HCT116 (cell line): ENCODE measurements around the gene CUBN. TPM values are rescaled to one million over a fixed set of nuclear protein-coding genes. Genes with fewer than 3 reads are reported as not detected.

Experiments
- ATAC-seq: fragments of 200-7000 bp; cut with Tn5 transposase; 2 replicates; pipeline ENCODE4 v1.9.1; 2020; ENCODE audit warnings: mild to moderate bottlenecking, moderate library complexity
- BruUV-seq: library from RNA; stranded (reverse); fragments of 400-500 nt; replicated peaks from 2 replicates; lab custom pipeline; 2021; lab: Mats Ljungman, UMichigan
- CTCF ChIA-PET: fragments of 300-600 bp; sonication (Branson Sonifier 250); formaldehyde crosslinking; loops from one replicate; lab custom pipeline; 2021; ENCODE audit warnings: antibody characterized with exemption; lab: Charles Lee
- POLR2A ChIA-PET: fragments of 300-600, 350-600 bp; sonication (Branson Sonifier 250); formaldehyde crosslinking; loops from one replicate; lab custom pipeline; 2021; ENCODE audit warnings: antibody characterized with exemption; lab: Charles Lee
- RAD21 ChIA-PET, 2 experiments: fragments of 300-600 bp; sonication (Branson Sonifier 250); formaldehyde crosslinking; loops; one replicate each; lab custom pipeline; 2023; ENCODE audit warnings: low total read pairs in 2 of 2; ENCODE audit not compliant: uncharacterized antibody in 2 of 2, unreplicated experiment in 2 of 2, low non-redundant PET in 1 of 2; lab: Charles Lee
- DNase-seq: peaks from one replicate; pipeline ENCODE4 v3.0.0-alpha.2; 2010; ENCODE audit warnings: low read depth, low spot score
- H2AFZ ChIP-seq: fragments of 200-600 bp; shearing (Covaris generic), sonication (generic); 2 replicates; pipeline ENCODE4 v1.6.1; 2017; ENCODE audit warnings: low read depth, mixed run types, mixed read lengths, antibody characterized with exemption, low read length; ENCODE audit not compliant: poor library complexity, severe bottlenecking
- H3K27ac ChIP-seq: 2 replicates; pipeline ENCODE4 v1.5.1; 2012; ENCODE audit warnings: low read depth, low read length
- H3K27me3 ChIP-seq: fragments of 200-600 bp; sonication (generic); 2 replicates; pipeline ENCODE4 v1.6.1; 2016; ENCODE audit warnings: mixed run types, low read length, mixed read lengths; ENCODE audit not compliant: insufficient read depth
- H3K36me3 ChIP-seq, 2 experiments: fragments of 200-500 bp in 1 of 2; fragments of 200-600 bp in 1 of 2; sonication (Bioruptor generic) in 1 of 2; sonication (generic) in 1 of 2; 2 replicates each; pipeline versions ENCODE4 v1.5.1 to v1.6.1; 2014 to 2016; ENCODE audit warnings: low read length in 2 of 2, inconsistent platforms in 1 of 2, mixed read lengths in 1 of 2, mixed run types in 1 of 2; ENCODE audit not compliant: insufficient read depth in 2 of 2, control insufficient read depth in 1 of 2
- H3K4me1 ChIP-seq, 2 experiments: fragments of 200-600 bp in 1 of 2; sonication (generic) in 1 of 2; 2 replicates each; pipeline versions ENCODE4 v1.5.1 to v1.6.1; 2012 to 2017; ENCODE audit warnings: low read length in 2 of 2, inconsistent platforms in 1 of 2, mild to moderate bottlenecking in 1 of 2, mixed read lengths in 1 of 2, mixed run types in 1 of 2, moderate library complexity in 1 of 2; ENCODE audit not compliant: insufficient read depth in 2 of 2, control insufficient read depth in 1 of 2
- H3K4me2 ChIP-seq: fragments of 200-600 bp; sonication (generic); 2 replicates; pipeline ENCODE4 v1.6.1; 2017; ENCODE audit warnings: mixed run types, low read length, mixed read lengths
- H3K4me3 ChIP-seq, 2 experiments: fragments of 200-600 bp in 1 of 2; sonication (generic) in 1 of 2; replicated peaks in 1 of 2; 2 replicates each; pipeline ENCODE4 v1.5.1; 2011 to 2016; ENCODE audit warnings: low read length in 2 of 2, control low read depth in 1 of 2, low read depth in 1 of 2, mild to moderate bottlenecking in 1 of 2, mixed read lengths in 1 of 2, mixed run types in 1 of 2
- H3K79me2 ChIP-seq: fragments of 200-600 bp; sonication (generic); 2 replicates; pipeline ENCODE4 v1.6.1; 2017; ENCODE audit warnings: mild to moderate bottlenecking, mixed run types, low read length, moderate library complexity, mixed read lengths; ENCODE audit not compliant: insufficient read depth
- H3K9ac ChIP-seq: fragments of 200-600 bp; sonication (generic); 2 replicates; pipeline ENCODE4 v1.6.1; 2016; ENCODE audit warnings: low read length, mixed read lengths
- H3K9me2 ChIP-seq: fragments of 200-600 bp; sonication (generic), shearing (Covaris generic); 2 replicates; pipeline ENCODE4 v1.6.1; 2017; ENCODE audit warnings: mixed run types, mild to moderate bottlenecking, moderate library complexity; ENCODE audit not compliant: insufficient read depth
- H3K9me3 ChIP-seq, 2 experiments: fragments of 200-500 bp in 1 of 2; fragments of 200-600 bp in 1 of 2; sonication (Bioruptor generic) in 1 of 2; sonication (generic) in 1 of 2; 2 replicates each; pipeline ENCODE4 v1.6.1; 2014 to 2017; ENCODE audit warnings: low read length in 2 of 2, mixed read lengths in 2 of 2, inconsistent platforms in 1 of 2, low read depth in 1 of 2, mild to moderate bottlenecking in 1 of 2, mixed run types in 1 of 2, moderate library complexity in 1 of 2; ENCODE audit not compliant: control insufficient read depth in 1 of 2, insufficient read depth in 1 of 2
- H4K20me1 ChIP-seq: fragments of 200-600 bp; sonication (generic), shearing (Covaris generic); 2 replicates; pipeline ENCODE4 v1.6.1; 2017; ENCODE audit warnings: mixed run types, mild to moderate bottlenecking, moderate library complexity; ENCODE audit not compliant: insufficient read depth
- CEBPB ChIP-seq: IDR thresholded peaks from 2 replicates; pipeline ENCODE4 v1.6.1; 2012; ENCODE audit warnings: low read depth
- EGR1 ChIP-seq: IDR thresholded peaks from 2 replicates; pipeline ENCODE4 v1.6.1; 2012; ENCODE audit warnings: low read depth
- ELF1 ChIP-seq: IDR thresholded peaks from 2 replicates; pipeline ENCODE4 v1.6.1; 2012; ENCODE audit warnings: low read depth, borderline replicate concordance
- EZH2 ChIP-seq: fragments of 200-600 bp; sonication (generic); IDR thresholded peaks from 2 replicates; pipeline ENCODE4 v1.6.1; 2017; ENCODE audit warnings: antibody characterized with exemption, mixed run types
- MAX ChIP-seq: IDR thresholded peaks from 2 replicates; pipeline ENCODE4 v1.6.1; 2012
- POLR2A ChIP-seq: IDR thresholded peaks from 2 replicates; pipeline ENCODE4 v1.7.0; 2011; ENCODE audit warnings: borderline replicate concordance; ENCODE audit not compliant: insufficient read depth, insufficient read length; ENCODE audit errors: extremely low read depth
- REST ChIP-seq: IDR thresholded peaks from 2 replicates; pipeline ENCODE4 v1.6.1; 2012; ENCODE audit warnings: low read depth
- SIN3A ChIP-seq: IDR thresholded peaks from 2 replicates; pipeline ENCODE4 v1.6.1; 2012; ENCODE audit warnings: low read depth
- SP1 ChIP-seq: IDR thresholded peaks from 2 replicates; pipeline ENCODE4 v1.6.1; 2012; ENCODE audit warnings: low read depth
- TCF7L2 ChIP-seq: IDR thresholded peaks from 2 replicates; pipeline ENCODE4 v1.7.0; 2011; ENCODE audit warnings: borderline replicate concordance, inconsistent platforms; ENCODE audit not compliant: insufficient read depth, insufficient read length; ENCODE audit errors: extremely low read depth
- YY1 ChIP-seq: IDR thresholded peaks from 2 replicates; pipeline ENCODE4 v1.6.1; 2011; ENCODE audit warnings: low read length, low read depth, moderate library complexity, mild to moderate bottlenecking; ENCODE audit not compliant: insufficient replicate concordance; ENCODE audit errors: extremely low read depth
- ZFX ChIP-seq: fragments of 450-650 bp; IDR thresholded peaks from 2 replicates; pipeline ENCODE4 v1.6.1; 2017
- ZNF274 ChIP-seq: fragments of 200-500 bp; sonication (Bioruptor generic); IDR thresholded peaks from 2 replicates; pipeline ENCODE4 v1.6.1; 2014; ENCODE audit warnings: mild to moderate bottlenecking, low read depth, low read length, inconsistent platforms
- intact Hi-C: fragments of 100-400 bp; cut with micrococcal nuclease; formaldehyde crosslinking; loops from 2 replicates; pipeline ENCODE4 v1.10.0; 2022
- total RNA-seq: library from RNA; stranded (reverse); gene quantifications from one replicate; pipeline ENCODE4 v1.2.1, GENCODE V29; 2021; ENCODE audit not compliant: unreplicated experiment
- TF ChIP-seq, protein P1 (sequence below): IDR thresholded peaks from 2 replicates; pipeline ENCODE4 v1.6.1; 2012
- TF ChIP-seq, protein P2 (sequence below), 3 experiments: fragments of 200-600 bp in 1 of 3; sonication (generic) in 1 of 3; IDR thresholded peaks in 2 of 3; conservative IDR thresholded peaks in 1 of 3; 2 replicates each; pipeline ENCODE4 v1.5.1; 2012 to 2017; ENCODE audit warnings: low read depth in 2 of 3, low read length in 2 of 3, antibody characterized with exemption in 1 of 3, borderline replicate concordance in 1 of 3, control low read depth in 1 of 3, mild to moderate bottlenecking in 1 of 3, mixed read lengths in 1 of 3, mixed run types in 1 of 3, moderate library complexity in 1 of 3; ENCODE audit not compliant: insufficient read depth in 1 of 3
- TF ChIP-seq, protein P3 (sequence below): IDR thresholded peaks from 2 replicates; pipeline ENCODE4 v1.6.1; 2011; ENCODE audit warnings: mild to moderate bottlenecking, low read length, moderate library complexity; ENCODE audit not compliant: insufficient replicate concordance; ENCODE audit errors: extremely low read depth

Gene CUBN
- total RNA-seq, 1 experiment from 2014 or later = 1.2 TPM

DNA sequence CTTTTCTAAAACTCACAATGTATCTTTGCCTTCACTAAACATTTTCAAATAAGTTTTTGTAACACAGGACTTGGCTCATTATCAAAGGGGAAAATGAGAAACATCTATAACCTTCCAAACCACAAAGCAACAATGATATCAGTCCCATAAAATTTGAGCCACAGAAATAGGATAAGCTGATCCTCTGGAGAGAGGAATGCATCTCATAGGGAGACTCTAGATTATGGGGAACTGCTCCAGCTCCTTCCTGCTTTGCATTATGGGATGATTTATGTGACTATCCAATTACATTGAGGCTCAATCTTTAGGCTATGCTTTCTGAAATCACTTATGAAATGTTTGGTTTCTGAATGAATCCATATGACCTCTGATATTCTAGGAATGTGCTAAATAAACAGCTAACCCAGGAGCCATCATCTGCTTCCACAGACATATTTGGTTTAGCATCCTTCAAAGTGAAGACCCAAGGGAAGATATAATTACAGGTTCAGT lies 70.4 kb downstream of the CUBN start (continued):
- TF ChIP-seq, protein P1, sequence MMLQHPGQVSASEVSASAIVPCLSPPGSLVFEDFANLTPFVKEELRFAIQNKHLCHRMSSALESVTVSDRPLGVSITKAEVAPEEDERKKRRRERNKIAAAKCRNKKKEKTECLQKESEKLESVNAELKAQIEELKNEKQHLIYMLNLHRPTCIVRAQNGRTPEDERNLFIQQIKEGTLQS = no peak
- TF ChIP-seq YY1 = no peak
- no peak for TF ChIP-seq ELF1
- no peak for TF ChIP-seq EGR1
- no peak for TF ChIP-seq CEBPB
- no peak for TF ChIP-seq SP1
- TF ChIP-seq EZH2 = no peak

DNA sequence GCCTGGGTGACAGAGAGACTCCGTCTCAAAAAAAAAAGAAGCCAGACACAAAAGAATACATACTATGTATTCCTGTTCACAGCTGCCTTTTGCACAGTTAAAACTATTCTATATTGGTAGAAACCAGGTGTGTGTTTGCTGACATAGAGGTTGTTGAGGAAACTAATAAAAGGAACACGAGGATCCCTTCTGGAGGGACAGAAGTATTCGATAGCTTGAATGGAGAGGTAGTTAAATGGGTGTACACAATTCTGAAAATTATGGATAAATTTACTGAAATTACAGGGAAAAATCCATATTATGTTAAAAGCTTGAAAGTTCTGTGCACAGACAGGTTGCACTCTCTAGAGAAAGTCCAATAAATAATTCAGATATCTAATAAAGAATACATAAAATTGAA lies 71.5 kb downstream of the CUBN start:
- Histone ChIP-seq H3K9me3 (no peaks in the 10 kb centered on the region), H3K9me2 (no peaks in the 10 kb centered on the region), H3K27me3 (no peaks in the 10 kb centered on the region), H3K27ac (no peak overlapping the region), H3K4me3 (no peak overlapping the region), H2AFZ (no peak overlapping the region), H4K20me1 (no peaks in the 10 kb centered on the region), H3K36me3 (no peaks in the 10 kb centered on the region), H3K4me1 (peaks cover 22 to 29% of the 10 kb centered on the region in 2 experiments), H3K79me2 (no peaks in the 10 kb centered on the region), H3K4me2 (no peak overlapping the region), H3K9ac (no peak overlapping the region)
- intact Hi-C loops = no loop called here
- BruUV-seq = no TSS peak
- ChIA-PET CTCF (no interaction called here), RAD21 (no interaction called here), POLR2A (no interaction called here)
- no peak for TF ChIP-seq SIN3A
- TF ChIP-seq CEBPB = no peak
- no peak for TF ChIP-seq POLR2A
- no peak for TF ChIP-seq ZFX
- no peak for TF ChIP-seq ZNF274
- TF ChIP-seq SP1 = no peak
- TF ChIP-seq ELF1 = no peak
- no peak for TF ChIP-seq TCF7L2
- TF ChIP-seq REST = no peak
- TF ChIP-seq MAX = no peak
- TF ChIP-seq, protein P2, sequence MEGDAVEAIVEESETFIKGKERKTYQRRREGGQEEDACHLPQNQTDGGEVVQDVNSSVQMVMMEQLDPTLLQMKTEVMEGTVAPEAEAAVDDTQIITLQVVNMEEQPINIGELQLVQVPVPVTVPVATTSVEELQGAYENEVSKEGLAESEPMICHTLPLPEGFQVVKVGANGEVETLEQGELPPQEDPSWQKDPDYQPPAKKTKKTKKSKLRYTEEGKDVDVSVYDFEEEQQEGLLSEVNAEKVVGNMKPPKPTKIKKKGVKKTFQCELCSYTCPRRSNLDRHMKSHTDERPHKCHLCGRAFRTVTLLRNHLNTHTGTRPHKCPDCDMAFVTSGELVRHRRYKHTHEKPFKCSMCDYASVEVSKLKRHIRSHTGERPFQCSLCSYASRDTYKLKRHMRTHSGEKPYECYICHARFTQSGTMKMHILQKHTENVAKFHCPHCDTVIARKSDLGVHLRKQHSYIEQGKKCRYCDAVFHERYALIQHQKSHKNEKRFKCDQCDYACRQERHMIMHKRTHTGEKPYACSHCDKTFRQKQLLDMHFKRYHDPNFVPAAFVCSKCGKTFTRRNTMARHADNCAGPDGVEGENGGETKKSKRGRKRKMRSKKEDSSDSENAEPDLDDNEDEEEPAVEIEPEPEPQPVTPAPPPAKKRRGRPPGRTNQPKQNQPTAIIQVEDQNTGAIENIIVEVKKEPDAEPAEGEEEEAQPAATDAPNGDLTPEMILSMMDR (IDR thresholded peaks at IDR 0.05 in 2 of 3, conservative IDR thresholded peaks at IDR 0.05 in 1 of 3; ENCODE audit: borderline replicate concordance in 1 of 3, insufficient read depth in 1 of 3, low read depth in 2 of 3, low read length in 2 of 3) = no peak
- TF ChIP-seq, protein P3, sequence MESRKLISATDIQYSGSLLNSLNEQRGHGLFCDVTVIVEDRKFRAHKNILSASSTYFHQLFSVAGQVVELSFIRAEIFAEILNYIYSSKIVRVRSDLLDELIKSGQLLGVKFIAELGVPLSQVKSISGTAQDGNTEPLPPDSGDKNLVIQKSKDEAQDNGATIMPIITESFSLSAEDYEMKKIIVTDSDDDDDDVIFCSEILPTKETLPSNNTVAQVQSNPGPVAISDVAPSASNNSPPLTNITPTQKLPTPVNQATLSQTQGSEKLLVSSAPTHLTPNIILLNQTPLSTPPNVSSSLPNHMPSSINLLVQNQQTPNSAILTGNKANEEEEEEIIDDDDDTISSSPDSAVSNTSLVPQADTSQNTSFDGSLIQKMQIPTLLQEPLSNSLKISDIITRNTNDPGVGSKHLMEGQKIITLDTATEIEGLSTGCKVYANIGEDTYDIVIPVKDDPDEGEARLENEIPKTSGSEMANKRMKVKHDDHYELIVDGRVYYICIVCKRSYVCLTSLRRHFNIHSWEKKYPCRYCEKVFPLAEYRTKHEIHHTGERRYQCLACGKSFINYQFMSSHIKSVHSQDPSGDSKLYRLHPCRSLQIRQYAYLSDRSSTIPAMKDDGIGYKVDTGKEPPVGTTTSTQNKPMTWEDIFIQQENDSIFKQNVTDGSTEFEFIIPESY = no peak
- no peak for DNase-seq
- ATAC-seq = no peak
